PC-3 (cell line): ENCODE measurements around the gene CERS2.

Experiments
- CTCF ChIP-seq: fragments of 300-600 bp; sonication (generic); conservative IDR thresholded peaks from 2 replicates; pipeline ENCODE4 v1.5.1; 2017; ENCODE audit warnings: antibody characterized with exemption, low read depth, mild to moderate bottlenecking, low read length
- EZH2phosphoT487 ChIP-seq: fragments of 300-600 bp; sonication (generic); IDR thresholded peaks from 2 replicates; pipeline ENCODE4 v1.6.1; 2018; ENCODE audit warnings: mild to moderate bottlenecking, antibody characterized with exemption, low read length, borderline replicate concordance

GRCh38 chr1:151001602-151002001 lies 27.0 kb upstream of the CERS2 start:
- TF ChIP-seq CTCF, result no peak
- no peak for TF ChIP-seq EZH2phosphoT487
